22Rv1 (cell line): ENCODE measurements around the gene CDRT15.

Experiments
- CTCF ChIP-seq: fragments of 450-650 bp; IDR thresholded peaks from 2 replicates; pipeline ENCODE4 v1.5.1; 2017; ENCODE audit warnings: mild to moderate bottlenecking
- ZFX ChIP-seq: fragments of 450-650 bp; IDR thresholded peaks from 2 replicates; pipeline ENCODE4 v1.6.1; 2017; ENCODE audit warnings: antibody characterized with exemption, borderline replicate concordance

GRCh38 chr17:14225254-14225980 is 11.2 kb downstream of the CDRT15 start:
- no peak for TF ChIP-seq CTCF
- TF ChIP-seq ZFX = no peak
